HepG2 (cell line): ENCODE results near the gene GPR62. TPM values are rescaled to one million over a fixed set of nuclear protein-coding genes. Genes with fewer than 3 reads are reported as not detected.
A peak's percentile ranks its signal among the peaks of the same experiment; 100 is the strongest.

ENCODE experiments used
- AGO1 ChIP-seq: fragments of 200-400 bp; formaldehyde crosslinking; IDR thresholded peaks from 2 replicates; pipeline ENCODE4 v1.6.1; 2017; ENCODE audit warnings: mild to moderate bottlenecking, low read depth, low read length, moderate library complexity; ENCODE audit not compliant: poor library complexity, severe bottlenecking
- GATAD1 ChIP-seq: IDR thresholded peaks from 2 replicates; pipeline ENCODE4 v1.6.1; 2016; ENCODE audit warnings: missing genetic modification reagents, missing compliant biosample characterization
- HOXA7 ChIP-seq: sonication (generic); formaldehyde crosslinking; IDR thresholded peaks from 2 replicates; pipeline ENCODE4 v1.8.1; 2022; ENCODE audit warnings: mild to moderate bottlenecking, missing genetic modification reagents, moderate library complexity
- KLF16 ChIP-seq, 2 experiments: sonication (generic) in 1 of 2; formaldehyde crosslinking in 1 of 2; IDR thresholded peaks; 2 replicates each; pipeline versions ENCODE4 v1.6.1 to v1.8.0; 2016 to 2023; ENCODE audit warnings: missing genetic modification reagents in 2 of 2, missing compliant biosample characterization in 1 of 2
- LCORL ChIP-seq, 2 experiments: fragments of 450-650 bp in 1 of 2; sonication (generic) in 1 of 2; formaldehyde crosslinking in 1 of 2; IDR thresholded peaks; 2 replicates each; pipeline versions ENCODE4 v1.5.0 to v1.6.1; 2017 to 2020; ENCODE audit warnings: antibody characterized with exemption in 1 of 2, missing genetic modification reagents in 1 of 2
- MXD4 ChIP-seq: IDR thresholded peaks from 2 replicates; pipeline ENCODE4 v1.6.1; 2016; ENCODE audit warnings: mild to moderate bottlenecking, missing biosample characterization, missing genetic modification reagents
- NONO ChIP-seq, 2 experiments: fragments of 450-650 bp in 1 of 2; sonication (generic) in 1 of 2; formaldehyde crosslinking in 1 of 2; IDR thresholded peaks in 1 of 2; conservative IDR thresholded peaks in 1 of 2; 2 replicates each; pipeline versions ENCODE4 v1.6.1 to v1.8.0; 2017 to 2022; ENCODE audit warnings: mild to moderate bottlenecking in 1 of 2, missing genetic modification reagents in 1 of 2, moderate library complexity in 1 of 2
- NR1H2 ChIP-seq: sonication (generic); formaldehyde crosslinking; IDR thresholded peaks from 2 replicates; pipeline ENCODE4 v1.8.1; 2022; ENCODE audit warnings: low read depth, missing genetic modification reagents, borderline replicate concordance
- SNAPC5 ChIP-seq: sonication (generic); formaldehyde crosslinking; IDR thresholded peaks from 2 replicates; pipeline ENCODE4 v1.8.1; 2023; ENCODE audit warnings: mild to moderate bottlenecking, missing genetic modification reagents, borderline replicate concordance
- SPEN ChIP-seq: sonication (generic); formaldehyde crosslinking; IDR thresholded peaks from 2 replicates; pipeline ENCODE4 v1.5.1; 2020; ENCODE audit warnings: low read depth, mild to moderate bottlenecking, missing genetic modification reagents
- TEF ChIP-seq: sonication (generic); formaldehyde crosslinking; IDR thresholded peaks from 2 replicates; pipeline ENCODE4 v1.5.0; 2020; ENCODE audit warnings: missing genetic modification reagents
- TERF1 ChIP-seq: sonication (generic); formaldehyde crosslinking; IDR thresholded peaks from 2 replicates; pipeline ENCODE4 v1.8.0; 2022; ENCODE audit warnings: mild to moderate bottlenecking, missing genetic modification reagents, moderate library complexity
- XBP1 ChIP-seq: sonication (generic); formaldehyde crosslinking; IDR thresholded peaks from 2 replicates; pipeline ENCODE4 v1.5.0; 2020; ENCODE audit warnings: missing genetic modification reagents
- XRCC5 ChIP-seq: fragments of 200-400 bp; formaldehyde crosslinking; optimal IDR thresholded peaks from 2 replicates; pipeline ENCODE3; 2017; ENCODE audit warnings: mild to moderate bottlenecking, low read length
- ZFP90 ChIP-seq: sonication (generic); formaldehyde crosslinking; IDR thresholded peaks from 2 replicates; pipeline ENCODE4 v1.8.0; 2022; ENCODE audit warnings: missing genetic modification reagents, mild to moderate bottlenecking, inconsistent platforms, borderline replicate concordance
- ZNF260 ChIP-seq: sonication (generic); formaldehyde crosslinking; IDR thresholded peaks from 2 replicates; pipeline ENCODE4 v1.4.0; 2020; ENCODE audit warnings: missing genetic modification reagents, low read depth, mild to moderate bottlenecking, borderline replicate concordance
- ZNF709 ChIP-seq: sonication (generic); formaldehyde crosslinking; IDR thresholded peaks from 2 replicates; pipeline ENCODE4 v1.5.0; 2020; ENCODE audit warnings: mild to moderate bottlenecking, missing genetic modification reagents
- ZUFSP ChIP-seq: sonication (generic); formaldehyde crosslinking; IDR thresholded peaks from 2 replicates; pipeline ENCODE4 v1.9.0; 2021; ENCODE audit warnings: missing genetic modification reagents, mild to moderate bottlenecking, borderline replicate concordance
- polyA plus RNA-seq, 8 experiments: library from polyadenylated mRNA; depleted of rRNA in 3 of 8; stranded (reverse) in 7 of 8; unstranded in 1 of 8; fragments of >200 nt; fragmentation: Illumina TruSeq in 4 of 8; extraction: Trizol in 4 of 8; gene quantifications; 2 replicates each; pipeline versions ENCODE4 v1.2.1 to v1.2.3, GENCODE V29; 2011 to 2016; ENCODE audit warnings: low read depth in 4 of 8, missing spikeins in 1 of 8, mixed read lengths in 1 of 8; ENCODE audit not compliant: insufficient read depth in 1 of 8
- total RNA-seq, 5 experiments: library from RNA; depleted of rRNA; stranded (reverse); fragments of >200 nt; fragmentation: Illumina TruSeq; extraction: Trizol; gene quantifications; 2 replicates each; pipeline ENCODE4 v1.2.3, GENCODE V29; 2016; ENCODE audit warnings: low read depth in 1 of 5
- TF ChIP-seq, protein P1 (sequence below): sonication (generic); formaldehyde crosslinking; IDR thresholded peaks from 2 replicates; pipeline ENCODE4 v1.4.0; 2020; ENCODE audit warnings: missing genetic modification reagents
- TF ChIP-seq, protein P2 (sequence below): sonication (generic); formaldehyde crosslinking; IDR thresholded peaks from 2 replicates; pipeline ENCODE4 v1.4.0; 2020; ENCODE audit warnings: missing genetic modification reagents, borderline replicate concordance

GPR62 gene
- total and polyA plus RNA-seq, 2 of the 13 experiments (the other 11 are each of a cell fraction or from before 2014, with no cell fraction given) = not detected

DNA sequence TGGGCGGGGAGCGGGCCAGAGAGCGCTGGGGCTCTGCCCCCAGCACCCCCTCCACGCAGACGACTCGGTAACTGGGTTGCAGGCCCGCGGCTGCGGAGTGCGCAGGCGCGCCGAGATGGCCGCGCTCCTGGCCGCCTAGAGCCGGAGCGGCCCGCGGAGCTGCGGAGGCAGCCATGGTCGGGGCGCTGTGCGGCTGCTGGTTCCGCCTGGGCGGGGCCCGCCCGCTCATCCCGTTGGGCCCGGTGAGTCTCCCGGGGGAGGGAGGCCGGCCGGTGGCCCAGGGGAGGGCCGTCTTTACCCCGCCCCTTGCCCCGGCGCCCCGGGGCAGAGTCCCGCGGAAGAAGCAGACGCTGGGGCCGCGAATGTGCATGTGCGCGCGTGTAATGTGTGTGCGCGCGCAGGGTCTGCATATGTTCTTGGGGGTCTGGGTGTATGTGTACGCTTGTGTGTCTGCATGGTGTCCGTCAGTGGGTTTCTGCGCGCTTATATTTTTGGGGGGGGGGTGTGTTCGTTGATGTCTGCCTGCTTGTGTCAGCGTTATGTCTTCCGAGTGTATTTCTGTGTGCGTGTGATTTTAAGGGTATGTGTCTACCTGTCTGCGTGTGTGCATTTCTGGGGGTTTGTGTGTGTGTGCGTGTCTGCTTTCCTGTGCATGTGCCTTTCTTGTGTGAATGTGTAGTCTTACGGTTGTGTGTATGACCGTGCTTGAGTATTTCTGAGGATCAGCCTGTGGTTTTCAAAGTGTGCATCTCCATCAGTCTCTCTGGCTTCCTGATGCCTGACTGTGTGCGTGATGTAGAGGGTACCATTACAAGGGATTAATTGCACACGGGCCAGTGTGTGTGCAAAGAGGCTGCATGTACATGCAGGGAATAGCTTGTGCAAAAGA, 20.0 kb downstream of the GPR62 start, which contains the start of gene ABHD14A (continued):
- TF ChIP-seq ZUFSP (CRISPR knock-in tag) (no peak), ZFP90 (CRISPR knock-in tag) (no peak; the same call in 1 of the 2 replicates), SPEN (peak; percentile 73; the same call in 1 of the 2 replicates), TEF (CRISPR knock-in tag) (no peak), XRCC5 (peak; percentile 18), AGO1 (peak; percentile 74), ZNF709 (CRISPR knock-in tag) (0 out of 2 replicates have a peak, but pooled peaks have one; percentile 5), KLF16 (CRISPR knock-in tag; IDR thresholded peaks at IDR 0.05) (no peak), LCORL (IDR thresholded peaks at IDR 0.05) (no peak), LCORL (CRISPR knock-in tag; IDR thresholded peaks at IDR 0.05) (no peak), GATAD1 (no peak), NONO (IDR thresholded peaks at IDR 0.05) (no peak), NONO (CRISPR knock-in tag; conservative IDR thresholded peaks at IDR 0.05) (peak; percentile 53), SNAPC5 (CRISPR knock-in tag) (peak; percentile 23; the same call in 1 of the 2 replicates), NR1H2 (no peak), MXD4 (CRISPR knock-in tag) (no peak), TERF1 (CRISPR knock-in tag) (no peak), XBP1 (CRISPR knock-in tag) (no peak), ZNF260 (CRISPR knock-in tag) (no peak), HOXA7 (no peak)
- TF ChIP-seq, protein P1, sequence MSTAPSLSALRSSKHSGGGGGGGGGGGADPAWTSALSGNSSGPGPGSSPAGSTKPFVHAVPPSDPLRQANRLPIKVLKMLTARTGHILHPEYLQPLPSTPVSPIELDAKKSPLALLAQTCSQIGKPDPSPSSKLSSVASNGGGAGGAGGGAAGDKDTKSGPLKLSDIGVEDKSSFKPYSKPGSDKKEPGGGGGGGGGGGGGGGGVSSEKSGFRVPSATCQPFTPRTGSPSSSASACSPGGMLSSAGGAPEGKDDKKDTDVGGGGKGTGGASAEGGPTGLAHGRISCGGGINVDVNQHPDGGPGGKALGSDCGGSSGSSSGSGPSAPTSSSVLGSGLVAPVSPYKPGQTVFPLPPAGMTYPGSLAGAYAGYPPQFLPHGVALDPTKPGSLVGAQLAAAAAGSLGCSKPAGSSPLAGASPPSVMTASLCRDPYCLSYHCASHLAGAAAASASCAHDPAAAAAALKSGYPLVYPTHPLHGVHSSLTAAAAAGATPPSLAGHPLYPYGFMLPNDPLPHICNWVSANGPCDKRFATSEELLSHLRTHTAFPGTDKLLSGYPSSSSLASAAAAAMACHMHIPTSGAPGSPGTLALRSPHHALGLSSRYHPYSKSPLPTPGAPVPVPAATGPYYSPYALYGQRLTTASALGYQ (CRISPR knock-in tag) = no peak
- TF ChIP-seq, protein P2, sequence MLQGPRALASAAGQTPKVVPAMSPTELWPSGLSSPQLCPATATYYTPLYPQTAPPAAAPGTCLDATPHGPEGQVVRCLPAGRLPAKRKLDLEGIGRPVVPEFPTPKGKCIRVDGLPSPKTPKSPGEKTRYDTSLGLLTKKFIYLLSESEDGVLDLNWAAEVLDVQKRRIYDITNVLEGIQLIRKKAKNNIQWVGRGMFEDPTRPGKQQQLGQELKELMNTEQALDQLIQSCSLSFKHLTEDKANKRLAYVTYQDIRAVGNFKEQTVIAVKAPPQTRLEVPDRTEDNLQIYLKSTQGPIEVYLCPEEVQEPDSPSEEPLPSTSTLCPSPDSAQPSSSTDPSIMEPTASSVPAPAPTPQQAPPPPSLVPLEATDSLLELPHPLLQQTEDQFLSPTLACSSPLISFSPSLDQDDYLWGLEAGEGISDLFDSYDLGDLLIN (CRISPR knock-in tag) = 0 out of 2 replicates have a peak, but pooled peaks have one; percentile 18
